ENCODE measurements around the gene TRIM7. TPM values are rescaled to one million over a fixed set of nuclear protein-coding genes. Genes with fewer than 3 reads are reported as not detected.

The TRIM7 gene
- total RNA-seq, 2 experiments from 2014 or later = 1.1 to 3.0 TPM

- POLR2A ChIA-PET = interaction anchor here (0.6 to 9.3 kb wide), 21 partner anchors 8 to 74 kb away, joined by 3 to 159 read pairs (median 4); partner anchors contain the start of genes RACK1, TRIM41, TRIM52 and TRIM7
- Mint-ChIP-seq H3K9me3 (no peaks in the 10 kb centered on the region), H3K27ac (peak overlapping the region; percentile 97), H3K4me1 (ENCODE audit: low read depth) (peaks cover 27% of the 10 kb centered on the region), H3K4me3 (peak overlapping the region; percentile 91), H3K27me3 (peaks cover 2% of the 10 kb centered on the region), H3K36me3 (ENCODE audit: low read depth) (peaks cover 9% of the 10 kb centered on the region)
- TF ChIP-seq CTCF (IDR thresholded peaks at IDR 0.05) = peak; percentile 51
- ATAC-seq (peak; percentile 3), DNase-seq (peak; percentile 62)
- CTCF ChIA-PET = interaction anchor here (1.0 to 7.8 kb wide), 6 partner anchors 10 to 59 kb away, joined by 3 to 80 read pairs (median 4); partner anchors contain the start of genes TRIM41 and TRIM7
- intact Hi-C loops (cut with micrococcal nuclease) = loop anchor here (1.0 kb wide), 1 partner anchor 16 kb away; no protein-coding TSS in a partner anchor
Measured at GRCh38 chr5:181190711-181191525, 14.1 kb downstream of the TRIM7 start.

- no peaks in the 10 kb centered on the region for H3K9me3 Mint-ChIP-seq
- ChIA-PET CTCF (interaction anchor here (1.0 to 7.8 kb wide), 4 partner anchors 15 to 60 kb away, joined by 3 to 80 read pairs (median 3); partner anchors contain the start of genes TRIM41 and TRIM7), POLR2A (interaction anchor here (0.6 to 9.3 kb wide), 21 partner anchors 8 to 70 kb away, joined by 3 to 159 read pairs (median 4); partner anchors contain the start of genes RACK1, TRIM41, TRIM52 and TRIM7)
- DNase-seq (peak; percentile 68), ATAC-seq (peak; percentile 4)
- H3K36me3 Mint-ChIP-seq (ENCODE audit: low read depth) = peaks cover 9% of the 10 kb centered on the region
- peaks cover 31% of the 10 kb centered on the region for H3K4me1 Mint-ChIP-seq (ENCODE audit: low read depth)
- H3K27ac Mint-ChIP-seq = peak overlapping the region; percentile 97
- peaks cover 2% of the 10 kb centered on the region for H3K27me3 Mint-ChIP-seq
- TF ChIP-seq CTCF (IDR thresholded peaks at IDR 0.05) = no peak
- peak overlapping the region; percentile 91 for H3K4me3 Mint-ChIP-seq
- intact Hi-C loops (cut with micrococcal nuclease) = loop anchor here (2.0 kb wide), 1 partner anchor 33 kb away; the partner anchor contains the start of gene TRIM41
Measured at GRCh38 chr5:181189962-181190710, 14.9 kb downstream of the TRIM7 start.

GRCh38 chr5:181189363-181189961 is 15.5 kb downstream of the TRIM7 start:
- ATAC-seq = peak; percentile 17
- peak overlapping the region; percentile 97 for H3K27ac Mint-ChIP-seq

More at GRCh38 chr5:181189363-181189961, 15.5 kb downstream of the TRIM7 start:
- peak; percentile 83 for DNase-seq
- Mint-ChIP-seq H3K4me3 (peak overlapping the region; percentile 91), H3K9me3 (no peaks in the 10 kb centered on the region), H3K4me1 (ENCODE audit: low read depth) (peaks cover 31% of the 10 kb centered on the region), H3K27me3 (peaks cover 2% of the 10 kb centered on the region), H3K36me3 (ENCODE audit: low read depth) (peaks cover 9% of the 10 kb centered on the region)
- no peak for TF ChIP-seq CTCF (IDR thresholded peaks at IDR 0.05)
- intact Hi-C loops (cut with micrococcal nuclease) = loop anchor here (2.0 kb wide), 1 partner anchor 33 kb away; the partner anchor contains the start of gene TRIM41
- POLR2A ChIA-PET = interaction anchor here (0.7 to 9.3 kb wide), 17 partner anchors 9 to 71 kb away, joined by 3 to 159 read pairs (median 4); partner anchors contain the start of genes RACK1, TRIM41, TRIM52 and TRIM7
- CTCF ChIA-PET = interaction anchor here (1.1 to 7.8 kb wide), 4 partner anchors 15 to 33 kb away, joined by 3 to 80 read pairs (median 4); partner anchors contain the start of genes TRIM41 and TRIM7

Measured in activated CD8-positive, alpha-beta T cell treated with anti-CD3 and anti-CD28 coated beads for 36 hours (primary cell).